WTC11 (cell line): ENCODE data around the gene VPS4B.

Experiments
- CTCF ChIP-seq: fragments of 200-600 bp; IDR thresholded peaks from 2 replicates; pipeline ENCODE4 v1.8.0; 2022; ENCODE audit warnings: antibody characterized with exemption
- MLX ChIP-seq: sonication (generic); formaldehyde crosslinking; IDR thresholded peaks from 2 replicates; pipeline ENCODE4 v1.8.1; 2023; ENCODE audit warnings: mild to moderate bottlenecking, missing genetic modification reagents, moderate library complexity

- TF ChIP-seq CTCF (no peak), MLX (CRISPR knock-in tag) (no peak)
Observed at GRCh38 chr18:63409301-63409700, 13.0 kb downstream of the VPS4B start.
